Stimulated activated naive CD4-positive, alpha-beta T cell (primary cell): Measurements from ENCODE around the gene L3MBTL4.

Source experiments
- DNase-seq, 6 experiments: peaks; one replicate each; lab custom pipeline; 2025; lab: John Stamatoyannopoulos, UW

L3MBTL4 gene

GRCh38 chr18:6024745-6025248, 389.9 kb downstream of the L3MBTL4 start:
- DNase-seq: no peak

GRCh38 chr18:6023551-6023950, 391.2 kb downstream of the L3MBTL4 start:
- DNase-seq: no peak

GRCh38 chr18:6022845-6023244, 391.9 kb downstream of the L3MBTL4 start:
- no peak for DNase-seq

- no peak for DNase-seq
Measured at GRCh38 chr18:6022074-6022444, 392.7 kb downstream of the L3MBTL4 start.

- no peak for DNase-seq
Measured at GRCh38 chr18:6021306-6022073, 393.2 kb downstream of the L3MBTL4 start.

GRCh38 chr18:6018671-6019070, 396.0 kb downstream of the L3MBTL4 start:
- no peak for DNase-seq

GRCh38 chr18:6017171-6017570, 397.5 kb downstream of the L3MBTL4 start:
- DNase-seq: no peak

- no peak for DNase-seq
Measured at GRCh38 chr18:6015364-6015763, 399.3 kb downstream of the L3MBTL4 start.

GRCh38 chr18:6013171-6013810, 401.4 kb downstream of the L3MBTL4 start:
- DNase-seq: no peak

- no peak for DNase-seq
Measured at GRCh38 chr18:6010921-6011320, 403.8 kb downstream of the L3MBTL4 start.

- no peak for DNase-seq
Measured at GRCh38 chr18:6010284-6010683, 404.4 kb downstream of the L3MBTL4 start.

GRCh38 chr18:6009756-6010155, 405.0 kb downstream of the L3MBTL4 start:
- DNase-seq: no peak

GRCh38 chr18:6004683-6005082, 410.0 kb downstream of the L3MBTL4 start:
- no peak for DNase-seq

GRCh38 chr18:6004119-6004518, 410.6 kb downstream of the L3MBTL4 start:
- DNase-seq: no peak

GRCh38 chr18:6001867-6002266, 412.8 kb downstream of the L3MBTL4 start:
- DNase-seq: no peak

- DNase-seq: no peak
Measured at GRCh38 chr18:5998907-5999306, 415.8 kb downstream of the L3MBTL4 start.

GRCh38 chr18:5998166-5998881, 416.4 kb downstream of the L3MBTL4 start:
- DNase-seq: no peak

- DNase-seq: no peak
Measured at GRCh38 chr18:5997361-5997760, 417.4 kb downstream of the L3MBTL4 start.

- no peak for DNase-seq
Measured at GRCh38 chr18:5995626-5996025, 419.1 kb downstream of the L3MBTL4 start.

GRCh38 chr18:5993938-5994337, 420.8 kb downstream of the L3MBTL4 start:
- no peak for DNase-seq

GRCh38 chr18:5992381-5992780, 422.3 kb downstream of the L3MBTL4 start:
- no peak for DNase-seq

- no peak for DNase-seq
Measured at GRCh38 chr18:5987249-5987648, 427.5 kb downstream of the L3MBTL4 start.
